HG02798 (cell line): ENCODE results near the gene MEG3.

Experiments
- ATAC-seq: cut with Tn5 transposase; IDR thresholded peaks from one replicate; pipeline ENCODE4 v1.9.1; 2021; ENCODE audit warnings: mild to moderate bottlenecking; ENCODE audit not compliant: unreplicated experiment, poor library complexity

MEG3 gene

DNA sequence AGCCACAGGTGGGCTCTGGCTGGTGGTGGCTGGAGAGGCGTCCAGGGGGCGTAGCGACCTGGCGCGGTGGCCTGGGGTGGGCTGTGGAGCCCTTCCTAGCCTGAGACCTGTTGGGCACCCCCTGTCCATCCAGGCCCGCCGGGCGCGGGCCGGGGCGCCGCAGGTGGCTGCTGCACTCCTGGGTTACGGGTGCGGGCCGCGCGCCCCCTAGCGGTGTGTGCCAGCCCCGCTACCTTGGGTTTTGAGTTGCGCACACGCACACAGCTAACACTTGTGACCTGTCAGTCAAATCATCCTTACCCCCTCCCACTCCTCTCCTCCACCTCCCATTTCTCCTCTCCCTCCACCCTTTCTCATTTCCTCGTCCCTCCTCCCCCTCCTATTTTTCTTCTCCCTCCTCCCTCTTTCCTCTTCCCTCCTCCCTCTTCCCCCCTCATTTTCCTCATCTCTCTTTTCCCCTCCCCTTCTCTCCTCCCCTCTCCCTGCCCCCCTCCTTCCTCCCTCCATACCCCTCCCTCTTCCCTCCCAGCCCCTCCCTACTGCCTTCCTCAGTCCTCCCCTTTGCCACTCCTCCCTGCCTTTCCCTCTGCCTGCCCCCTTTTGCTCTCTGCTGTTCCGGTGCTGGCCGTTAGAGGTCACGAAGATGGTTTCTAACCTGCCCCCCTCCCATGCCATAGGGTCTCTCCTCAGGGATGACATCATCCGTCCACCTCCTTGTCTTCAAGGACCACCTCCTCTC lies 2.3 kb downstream of the MEG3 start:
- no peak for ATAC-seq

DNA sequence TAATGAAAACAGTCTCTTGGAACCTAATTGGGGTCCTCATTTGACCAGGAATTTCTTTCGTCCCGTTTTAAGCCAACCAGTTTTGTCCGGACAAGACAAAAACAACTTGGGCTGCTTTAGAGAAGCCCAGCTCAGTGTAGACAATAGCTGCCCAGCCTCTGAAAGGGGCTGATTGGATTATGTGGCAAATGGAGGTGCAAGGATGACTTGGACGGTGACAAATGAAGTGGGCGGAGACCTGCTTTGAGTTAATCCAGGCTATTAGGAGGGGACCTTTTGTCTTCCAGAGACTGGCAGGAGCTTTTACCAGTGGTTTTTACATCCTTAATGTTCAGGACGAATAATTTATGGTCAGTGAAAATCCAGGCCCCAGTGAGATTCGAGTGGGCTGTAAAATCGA lies 4.8 kb downstream of the MEG3 start:
- no peak for ATAC-seq

DNA sequence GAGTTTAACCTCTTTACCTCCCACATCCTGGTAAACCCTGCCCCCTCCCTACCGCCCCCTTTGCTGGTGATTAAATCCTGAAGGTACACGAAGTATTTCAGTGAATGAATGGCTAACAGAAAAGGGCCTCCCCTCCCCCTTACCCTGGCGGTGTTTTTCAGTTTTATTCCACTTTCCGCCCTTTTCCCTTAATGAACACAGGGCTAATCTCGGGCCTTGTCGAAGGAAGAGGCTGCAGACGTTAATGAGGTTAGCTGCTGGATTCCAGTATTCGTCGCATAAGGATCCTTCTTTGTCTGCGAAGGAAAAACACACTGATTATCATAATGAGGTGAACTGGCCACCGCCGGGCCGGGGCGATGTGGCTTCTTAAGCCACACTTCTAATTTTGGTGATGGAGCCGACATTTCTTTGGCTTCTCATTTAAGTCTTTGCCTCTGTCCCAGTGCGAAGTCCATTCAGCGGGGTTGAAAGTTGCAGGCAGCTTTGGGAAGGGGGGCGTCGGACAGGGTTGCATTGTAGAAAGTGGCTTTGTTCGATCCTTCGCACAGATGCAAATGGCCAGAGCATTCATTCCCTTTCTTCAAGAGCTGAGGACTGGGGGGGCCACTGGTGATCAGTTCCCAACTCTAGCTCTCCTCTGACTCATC lies 6.5 kb downstream of the MEG3 start:
- no peak for ATAC-seq

DNA sequence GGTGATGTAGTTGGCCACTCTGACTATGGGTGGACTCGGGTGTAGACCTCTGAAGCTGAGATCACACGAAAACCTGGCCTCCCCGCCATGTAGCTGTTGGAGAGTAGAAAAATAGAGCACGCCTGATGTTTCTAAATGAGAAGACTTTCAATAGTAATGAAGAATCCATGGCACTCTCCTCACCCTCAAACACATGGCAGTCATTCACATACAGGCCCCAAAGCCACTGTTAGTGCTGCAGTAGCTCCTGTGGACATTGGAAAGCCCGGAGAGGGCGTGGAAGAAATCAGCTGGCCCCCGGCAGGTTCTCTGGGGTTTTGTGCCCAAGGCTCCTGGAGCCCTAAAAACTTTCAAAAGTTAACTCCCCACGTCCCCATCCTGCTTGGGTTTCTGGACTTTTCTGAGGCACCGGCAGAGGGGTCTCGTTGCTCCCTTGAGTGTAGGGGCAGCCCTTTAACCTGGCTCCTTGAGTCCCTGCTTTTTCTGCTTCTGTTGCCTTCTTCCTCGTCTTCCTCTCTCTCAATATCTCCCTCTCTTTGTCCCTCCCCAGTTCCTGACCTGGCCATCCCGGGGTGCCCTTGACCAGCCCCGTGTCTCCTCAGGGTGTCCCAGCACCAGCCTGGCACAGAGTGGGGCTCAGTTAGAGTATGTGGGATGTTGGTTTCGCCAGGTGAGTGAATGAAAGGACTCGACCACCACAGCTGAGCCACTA lies 8.3 kb downstream of the MEG3 start:
- ATAC-seq: no peak

DNA sequence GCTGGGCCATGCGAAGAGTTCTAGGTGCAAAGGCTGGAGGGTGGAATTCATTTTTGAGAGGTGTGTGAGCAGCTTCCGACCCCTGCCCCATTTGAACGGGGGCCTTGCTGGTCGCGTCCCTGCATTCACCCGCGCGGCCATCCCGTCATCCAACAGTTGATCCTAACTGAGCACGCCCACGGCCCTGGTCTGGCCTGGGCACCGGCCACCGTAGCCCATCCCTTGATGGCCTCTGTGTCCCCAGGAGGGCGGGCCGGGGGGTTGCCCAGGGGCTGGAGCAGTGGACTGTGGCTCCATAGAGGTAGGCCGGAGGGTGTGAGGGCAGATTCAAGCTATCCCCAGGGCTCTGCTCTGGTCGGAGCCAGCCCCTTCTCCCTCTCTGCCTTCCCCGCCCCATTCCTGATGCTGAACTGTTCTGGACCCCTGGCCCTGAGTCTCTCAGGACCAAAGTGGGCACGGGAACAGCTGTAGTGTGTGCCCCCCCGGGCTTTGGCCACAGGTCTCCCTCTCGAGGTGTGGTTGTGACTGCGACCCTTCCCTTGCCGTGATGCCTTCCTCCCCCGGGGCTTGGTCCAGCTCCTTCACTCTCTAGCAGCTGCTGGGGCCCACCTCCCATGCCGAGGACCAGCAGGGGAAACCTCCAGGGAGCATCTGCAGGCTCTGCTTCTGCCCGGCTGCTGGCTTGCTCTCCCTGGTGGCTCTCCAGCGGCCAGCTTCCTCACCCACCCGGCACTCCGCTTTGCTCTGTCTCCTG lies 9.1 kb downstream of the MEG3 start:
- no peak for ATAC-seq

DNA sequence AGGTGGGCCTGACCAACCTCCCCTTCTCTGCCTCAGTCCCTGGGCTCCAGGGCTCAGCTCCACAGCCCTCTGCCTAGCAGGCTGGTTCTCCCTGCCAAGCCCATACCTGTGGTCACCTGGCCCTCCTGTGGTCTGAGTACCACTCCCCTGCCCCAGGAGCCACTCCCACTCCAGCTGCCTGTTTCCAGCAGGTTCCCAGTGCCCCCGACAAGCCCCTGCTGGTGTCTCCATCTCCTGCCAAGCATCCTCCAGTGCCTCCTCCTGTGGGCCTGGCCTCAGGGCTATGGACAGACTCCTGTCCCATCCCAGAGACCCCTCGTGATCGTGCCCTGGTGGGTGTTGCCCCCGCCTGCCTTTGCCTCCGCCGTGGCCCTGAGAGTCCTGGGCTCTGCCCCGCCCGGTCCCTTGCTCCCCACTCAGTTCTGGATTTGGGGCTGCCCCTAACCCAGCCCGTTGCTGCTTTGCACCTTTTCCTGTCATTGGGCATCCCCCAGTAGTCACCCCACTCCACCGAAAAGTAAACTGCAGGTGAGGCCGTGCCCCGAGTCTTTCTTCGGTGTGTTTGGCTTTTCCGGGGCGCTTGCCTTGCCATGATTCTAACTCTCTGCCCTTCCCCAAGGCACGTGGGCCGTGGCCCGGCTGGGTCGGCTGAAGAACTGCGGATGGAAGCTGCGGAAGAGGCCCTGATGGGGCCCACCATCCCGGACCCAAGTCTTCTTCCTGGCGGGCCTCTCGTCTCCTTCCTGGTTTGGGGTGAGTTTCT lies 9.8 kb downstream of the MEG3 start:
- ATAC-seq: no peak

DNA sequence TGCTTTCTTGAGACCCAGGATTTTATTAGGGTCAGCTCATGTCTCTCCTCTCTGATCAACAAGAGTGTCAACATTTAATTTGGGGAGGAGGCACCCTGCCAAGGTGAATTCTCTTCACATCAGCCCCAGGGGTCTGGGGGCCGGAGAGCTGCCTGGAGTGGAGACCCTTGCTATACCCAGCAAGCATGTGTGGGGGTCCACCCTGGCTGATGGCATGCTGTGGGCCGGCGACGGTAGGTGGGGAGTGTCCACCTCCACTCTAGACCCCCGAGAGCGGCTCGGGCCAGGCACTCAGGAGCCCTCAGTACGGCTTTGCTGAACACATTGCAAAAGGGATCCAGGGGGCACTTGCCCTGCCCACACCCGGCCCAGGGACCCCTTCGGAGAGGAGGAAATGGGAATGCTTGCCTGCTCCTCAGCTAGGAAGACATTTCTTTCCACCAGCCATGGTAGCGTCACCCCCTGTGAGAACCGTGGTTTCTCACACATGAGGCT lies 10.4 kb downstream of the MEG3 start:
- ATAC-seq: no peak

DNA sequence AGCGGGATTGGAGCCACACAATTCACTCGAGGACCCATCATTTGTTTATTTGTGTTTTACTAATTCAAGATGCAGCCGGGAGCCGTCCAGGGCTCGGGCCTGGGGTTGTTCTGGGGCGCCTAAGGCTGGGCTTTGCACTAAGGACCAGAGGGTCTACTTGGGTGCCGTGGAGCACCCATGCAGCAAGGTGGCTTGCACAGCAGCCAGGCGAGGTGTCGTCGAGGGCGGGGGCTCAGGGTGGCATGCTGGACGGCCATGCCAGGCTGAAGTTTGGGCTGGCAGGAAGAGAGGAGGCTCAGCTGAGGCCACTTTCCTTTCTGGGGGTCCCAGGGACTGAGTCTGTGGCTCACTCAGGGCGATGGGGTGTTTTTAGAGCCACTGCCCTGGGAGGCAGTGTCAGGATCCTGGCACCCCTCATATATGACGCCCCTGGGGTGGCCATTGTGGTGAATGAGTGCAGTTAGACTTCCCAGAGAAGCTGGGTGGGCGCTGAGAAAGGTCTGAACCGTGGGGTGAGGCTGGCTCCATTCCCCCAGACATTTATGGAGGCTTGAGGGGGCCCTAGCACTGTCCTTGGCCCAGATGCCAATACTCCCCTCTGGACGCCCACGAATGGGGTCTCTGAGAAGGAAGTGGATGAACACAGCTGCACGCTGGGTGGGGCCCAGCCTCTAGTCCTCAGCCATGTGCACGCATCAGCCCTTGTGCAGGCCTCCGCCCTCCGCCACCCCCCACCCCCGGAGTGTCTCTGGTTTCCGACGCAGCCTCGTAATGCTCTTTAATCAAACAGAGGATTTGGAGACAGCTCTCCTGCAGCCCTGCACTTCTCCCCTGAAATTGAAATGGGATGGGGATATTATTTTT lies 11.3 kb downstream of the MEG3 start:
- no peak for ATAC-seq

DNA sequence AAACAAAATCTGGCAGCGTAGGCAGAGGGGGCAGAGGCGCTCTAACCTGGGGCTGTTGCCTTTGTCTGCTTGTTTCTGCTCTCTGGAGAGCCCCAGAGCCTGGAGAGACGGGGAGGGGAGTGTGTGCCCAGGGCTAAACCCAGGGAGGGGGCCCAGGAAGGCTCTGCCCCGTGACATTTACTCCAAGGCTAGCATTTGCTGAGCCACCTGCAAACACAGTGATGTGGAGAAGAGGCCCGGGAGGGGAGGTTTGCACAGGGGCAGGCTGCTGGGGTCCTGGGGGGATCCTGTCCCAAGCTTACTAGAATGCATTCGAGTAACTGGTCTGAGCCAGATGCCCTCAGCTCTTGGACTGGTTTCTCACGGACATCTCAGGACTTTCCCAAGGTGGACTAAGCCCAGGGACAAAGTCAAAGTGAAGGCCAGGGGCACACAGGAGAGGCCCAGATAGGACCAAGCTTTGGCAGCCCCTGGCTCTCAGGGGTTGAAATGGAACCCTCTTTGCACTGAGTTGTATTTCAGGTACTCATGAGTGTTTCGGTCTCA lies 12.0 kb downstream of the MEG3 start:
- no peak for ATAC-seq

DNA sequence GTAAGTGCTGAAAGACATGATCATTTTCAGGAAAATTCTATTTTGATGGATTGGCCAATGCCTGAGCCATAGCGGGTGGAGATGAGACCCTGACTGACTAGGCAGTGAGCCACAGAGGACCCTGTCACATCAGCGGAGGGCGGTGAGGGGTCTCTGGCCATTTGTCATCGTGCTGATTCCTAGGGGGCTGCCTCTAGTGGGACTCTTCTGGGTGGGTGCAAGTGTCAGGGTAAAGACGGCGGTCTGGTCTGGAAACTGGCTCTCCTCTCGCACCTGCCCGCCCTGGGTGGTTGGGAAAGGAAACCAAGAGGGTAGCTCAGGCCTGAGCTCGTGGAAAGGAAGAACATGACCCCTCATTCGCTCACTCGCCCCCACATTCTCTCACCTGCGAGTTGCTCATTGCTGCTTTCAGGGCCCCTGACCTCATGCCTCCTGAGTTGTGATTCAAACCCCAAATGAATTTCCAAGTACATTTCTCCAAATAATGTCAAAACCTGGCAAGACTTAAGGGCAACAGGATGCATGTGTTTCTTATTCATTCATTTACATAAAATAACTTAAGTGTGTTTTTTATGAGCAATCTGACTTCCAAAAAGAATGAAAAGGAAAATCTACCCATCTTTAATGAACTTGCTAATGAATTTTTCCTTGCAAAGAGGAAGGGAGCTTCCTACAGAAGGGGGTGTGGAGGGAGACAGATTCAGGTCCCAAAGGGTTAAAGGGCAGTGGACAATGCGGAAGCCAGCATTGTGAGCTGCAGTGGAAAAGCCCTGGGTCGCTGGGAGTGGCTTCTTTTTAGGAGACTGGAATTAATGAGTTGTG lies 12.8 kb downstream of the MEG3 start:
- ATAC-seq: no peak

DNA sequence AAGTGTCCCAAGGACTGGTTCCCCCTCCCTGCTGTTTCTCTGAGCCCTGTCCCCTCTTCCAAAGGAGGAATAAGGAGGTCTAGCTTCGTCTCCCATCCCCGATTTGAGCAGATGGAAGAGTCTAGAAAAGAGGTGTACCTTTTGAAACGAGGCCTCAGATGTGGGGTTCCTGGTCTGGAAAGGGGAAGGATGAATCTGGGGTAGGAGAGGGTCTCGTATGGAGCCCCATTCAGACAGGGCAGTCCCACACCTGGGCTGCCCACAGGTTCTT lies 13.3 kb downstream of the MEG3 start:
- no peak for ATAC-seq

DNA sequence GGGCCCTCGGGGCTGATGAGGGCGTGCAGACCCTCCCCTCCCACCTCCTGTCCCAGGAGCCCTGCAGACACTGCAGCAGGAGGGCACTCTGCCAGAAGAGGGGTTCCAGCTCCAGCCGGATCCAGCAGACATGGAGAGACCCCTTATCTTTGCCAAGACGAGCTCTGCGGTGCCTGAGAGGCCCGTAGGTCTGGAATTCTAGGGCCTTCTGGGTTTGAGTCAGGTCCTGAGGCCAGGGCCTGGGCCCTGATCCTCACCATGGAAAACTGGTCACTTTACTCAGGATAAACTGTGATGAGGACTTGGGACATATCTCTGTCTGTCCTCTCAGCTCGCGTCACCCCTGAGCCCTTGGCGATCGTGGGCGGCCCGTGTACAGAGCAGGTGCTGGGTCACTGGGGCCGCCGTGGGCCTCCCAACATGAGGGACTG lies 13.8 kb downstream of the MEG3 start:
- no peak for ATAC-seq

DNA sequence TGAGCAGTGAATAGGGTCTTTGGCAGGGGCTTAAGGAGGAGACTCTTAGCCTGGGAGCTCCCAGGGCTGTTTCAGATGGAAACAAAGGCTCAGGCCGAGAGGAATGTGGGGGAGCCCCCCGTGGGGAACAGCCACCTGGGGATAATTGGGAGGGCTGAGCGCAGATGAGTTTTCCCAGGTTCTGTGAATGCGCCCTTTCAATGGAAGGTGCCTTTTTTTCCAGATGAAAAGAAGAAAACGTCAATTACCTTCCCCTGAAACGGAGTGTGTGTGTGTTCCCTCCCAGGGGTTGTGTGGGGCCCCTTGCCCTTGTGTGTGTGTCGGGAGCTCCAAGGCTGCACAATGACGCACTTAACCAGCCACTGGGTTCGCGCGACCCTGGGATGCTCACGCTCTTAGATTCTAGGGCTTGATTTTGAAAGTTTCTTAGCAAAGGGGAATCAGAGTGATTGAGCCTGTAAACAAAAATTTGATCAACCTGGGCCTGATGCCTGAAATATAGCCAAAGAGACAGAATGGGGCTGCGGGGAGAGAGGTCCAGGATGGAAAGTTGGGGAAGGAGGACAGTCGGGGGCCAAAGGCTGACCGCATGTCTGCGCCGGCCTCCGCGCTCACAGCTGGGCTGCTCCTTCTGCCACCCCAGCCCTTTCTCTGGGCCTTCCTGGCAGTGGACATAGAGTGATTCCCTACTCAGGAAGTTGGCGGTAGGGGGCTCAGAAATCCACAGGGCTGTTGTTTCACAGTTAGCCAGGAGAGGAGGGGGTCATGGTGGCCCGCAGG lies 14.6 kb downstream of the MEG3 start:
- no peak for ATAC-seq

DNA sequence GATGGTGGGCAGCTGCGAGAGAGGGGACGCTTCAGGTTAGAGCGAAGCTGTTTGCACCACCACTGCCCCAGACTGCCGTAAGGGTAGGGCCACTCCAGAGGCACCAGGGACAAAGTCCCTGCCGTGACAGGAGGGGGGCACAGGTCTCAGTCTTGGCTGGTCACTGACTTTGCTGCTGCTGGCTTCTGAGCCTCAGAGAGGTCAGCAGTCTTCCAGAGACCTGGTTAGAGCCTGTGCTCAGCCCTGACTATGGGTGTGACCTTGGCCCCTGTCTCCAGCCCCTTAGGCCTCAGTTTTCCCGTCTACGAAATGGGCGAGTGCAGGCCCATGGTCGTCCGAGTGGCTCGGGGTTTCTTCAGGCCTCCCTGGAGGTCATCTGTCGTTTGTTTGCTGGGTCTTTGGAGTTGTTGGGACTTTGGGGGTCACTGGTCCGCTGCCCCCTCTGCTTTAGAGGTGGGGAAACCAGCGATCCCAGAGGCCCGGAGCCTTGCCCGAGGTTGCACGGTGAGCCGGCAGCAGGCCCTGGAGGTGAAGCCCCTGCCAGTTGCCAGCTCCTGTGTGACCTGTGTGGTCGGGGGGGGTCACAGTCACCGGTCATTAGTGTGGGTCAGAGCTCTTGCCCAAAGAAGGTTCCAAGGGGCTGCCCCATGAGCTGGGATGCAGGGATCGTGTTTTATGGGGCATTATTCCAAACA lies 15.3 kb downstream of the MEG3 start:
- ATAC-seq: no peak

DNA sequence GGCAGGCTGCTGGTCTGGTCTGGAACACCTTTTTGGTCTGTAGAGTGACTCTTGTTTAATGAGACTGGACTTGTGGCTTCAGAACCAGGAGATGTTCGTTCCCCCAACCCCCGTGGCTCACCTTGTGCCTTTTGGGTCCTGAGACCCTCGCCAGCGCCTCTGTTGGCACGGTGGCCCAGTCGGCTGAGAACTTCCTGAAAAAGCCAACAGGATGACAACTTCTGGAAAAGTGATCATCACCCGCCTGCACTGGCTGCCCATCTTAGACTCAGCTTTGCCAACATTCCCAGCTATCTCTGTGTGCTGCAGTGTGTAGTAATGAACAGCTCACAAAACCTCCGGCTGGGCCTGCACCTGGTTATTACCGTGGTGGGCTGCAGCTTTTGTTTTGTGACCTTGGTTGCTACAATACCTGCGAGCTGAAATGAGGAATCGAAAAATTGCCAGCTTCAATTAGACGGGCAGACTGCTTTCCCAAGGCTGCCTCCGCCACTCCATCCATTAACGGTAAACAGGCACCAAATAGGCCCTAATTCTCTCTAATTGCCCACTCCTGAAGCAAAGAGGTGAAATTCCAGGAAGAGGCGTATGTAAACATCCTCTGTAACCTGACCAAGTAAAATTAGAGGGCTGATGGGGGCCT lies 16.0 kb downstream of the MEG3 start:
- no peak for ATAC-seq

DNA sequence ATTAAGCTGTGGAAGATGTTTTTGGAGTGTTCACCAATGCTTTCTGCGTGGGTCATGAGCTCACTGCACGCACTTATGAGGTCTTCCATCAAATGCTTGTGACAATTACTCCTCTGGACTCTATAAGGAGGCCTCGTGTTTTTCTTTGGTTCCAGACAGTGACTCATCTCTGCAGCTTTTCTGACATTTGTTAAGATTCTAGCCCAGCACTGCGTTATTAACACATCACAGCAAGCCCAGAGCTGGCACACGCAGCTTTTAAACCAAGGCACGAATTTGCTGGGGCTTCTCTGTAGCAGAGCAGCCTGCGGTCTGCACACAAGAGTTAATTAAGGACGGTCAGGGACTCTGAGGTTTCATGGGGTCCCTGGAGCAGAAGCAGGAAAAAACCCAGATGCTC lies 16.9 kb downstream of the MEG3 start:
- ATAC-seq: no peak

DNA sequence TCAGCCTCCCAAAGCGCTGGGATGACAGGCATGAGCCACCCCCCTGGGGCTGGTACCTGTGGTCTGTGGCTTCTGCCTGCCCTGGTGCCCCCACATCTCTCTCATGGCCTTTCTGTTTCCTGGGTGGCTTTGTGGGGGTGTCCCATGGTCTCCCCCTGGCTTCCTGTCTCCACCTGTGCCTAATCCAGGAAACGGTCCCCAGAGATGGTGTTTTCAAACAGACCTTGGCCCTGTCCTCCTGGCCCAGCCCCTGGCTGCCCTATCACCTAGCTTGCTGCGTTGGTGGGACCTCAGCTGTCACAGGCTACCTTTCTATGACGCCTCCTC lies 18.1 kb downstream of the MEG3 start:
- ATAC-seq: no peak
